Stimulated activated CD4-positive, alpha-beta T cell treated with anti-CD3 and anti-CD28 coated beads, TNF-alpha, amount 100 ng/mL, for 1 hour (primary cell): ENCODE results near the gene ZNF561.
"Not testable (repeated sequence)": the region's sequence is repeated elsewhere in the genome, so short reads cannot be mapped to it uniquely, and the experiment has no call there.

Experiments
- DNase-seq, 3 donors: peaks; one replicate each; pipeline ENCODE4 v3.0.0-alpha.2; 2020; ENCODE audit warnings: low read depth in 3 of 3, low spot score in 1 of 3

Gene ZNF561

GRCh38 chr19:9582081-9582725, 38.8 kb downstream of the ZNF561 start:
- DNase-seq: not testable (repeated sequence)

GRCh38 chr19:9580728-9581127, 40.3 kb downstream of the ZNF561 start:
- DNase-seq: no peak

GRCh38 chr19:9570255-9570654, 50.8 kb downstream of the ZNF561 start:
- DNase-seq: no peak

GRCh38 chr19:9566729-9567128, 54.3 kb downstream of the ZNF561 start:
- no peak for DNase-seq

GRCh38 chr19:9565900-9566705, 54.9 kb downstream of the ZNF561 start:
- DNase-seq: no peak
